Smooth muscle cell (in vitro differentiated cells): ENCODE data around the gene KAT6B. TPM values are rescaled to one million over a fixed set of nuclear protein-coding genes. Genes with fewer than 3 reads are reported as not detected.
A peak's percentile ranks its signal among the peaks of the same experiment; 100 is the strongest.

Experiments used
- DNase-seq: peaks from one replicate; lab custom pipeline; 2025; ENCODE audit not compliant: unreplicated experiment; lab: John Stamatoyannopoulos, UW
- H2AFZ ChIP-seq: fragments of 200-600 bp; sonication (generic); 2 replicates; pipeline ENCODE4 v1.6.0; 2016; ENCODE audit warnings: antibody characterized with exemption, low read depth, mild to moderate bottlenecking
- H3F3A ChIP-seq: fragments of 200-600 bp; sonication (generic); 2 replicates; pipeline ENCODE4 v1.6.0; 2017; ENCODE audit warnings: antibody characterized with exemption, low read depth
- H3K27ac ChIP-seq: fragments of 200-600 bp; sonication (generic); 2 replicates; pipeline ENCODE4 v1.5.1; 2016; ENCODE audit warnings: low read depth, mild to moderate bottlenecking
- H3K27me3 ChIP-seq: fragments of 200-600 bp; sonication (generic); 2 replicates; pipeline ENCODE4 v1.6.1; 2016; ENCODE audit warnings: low read depth, mild to moderate bottlenecking
- H3K36me3 ChIP-seq: fragments of 200-600 bp; sonication (generic); 2 replicates; pipeline ENCODE4 v1.5.1; 2016; ENCODE audit warnings: low read depth
- H3K4me1 ChIP-seq: fragments of 200-600 bp; sonication (generic); 2 replicates; pipeline ENCODE4 v1.5.1; 2016; ENCODE audit warnings: low read depth
- H3K4me2 ChIP-seq: fragments of 200-600 bp; sonication (generic); 2 replicates; pipeline ENCODE4 v1.6.0; 2016; ENCODE audit warnings: mild to moderate bottlenecking
- H3K4me3 ChIP-seq: fragments of 200-600 bp; sonication (generic); 2 replicates; pipeline ENCODE4 v1.5.1; 2016; ENCODE audit warnings: mild to moderate bottlenecking
- H3K79me2 ChIP-seq: fragments of 200-600 bp; sonication (generic); 2 replicates; pipeline ENCODE4 v1.6.0; 2016; ENCODE audit warnings: low read depth, mild to moderate bottlenecking
- H3K9ac ChIP-seq: fragments of 200-600 bp; sonication (generic); 2 replicates; pipeline ENCODE4 v1.6.0; 2016; ENCODE audit warnings: low read depth
- H3K9me3 ChIP-seq: fragments of 200-600 bp; sonication (generic); replicated peaks from 2 replicates; pipeline ENCODE4 v1.5.1; 2016; ENCODE audit warnings: low read depth
- H4K20me1 ChIP-seq: fragments of 200-600 bp; sonication (generic); 2 replicates; pipeline ENCODE4 v1.6.0; 2016; ENCODE audit warnings: low read depth
- WGBS: methylation state at CpG from one replicate; pipeline ENCODE4 v1.1.7; 2016; ENCODE audit warnings: low lambda C conversion rate; 5-methylcytosine and 5-hydroxymethylcytosine counted together
- polyA plus RNA-seq: library from polyadenylated mRNA; unstranded; fragments of >200 nt; fragmentation: Nextera tagmentation; extraction: Ambion mirVana; gene quantifications from 2 replicates; pipeline ENCODE4 v1.2.1, GENCODE V29; 2016
- total RNA-seq: library from RNA; depleted of rRNA; stranded (reverse); fragments of >200 nt; gene quantifications from 2 replicates; pipeline ENCODE4 v1.2.3, GENCODE V29; 2014
- TF ChIP-seq, protein P1 (sequence below): fragments of 200-600 bp; sonication (generic); IDR thresholded peaks from 2 replicates; pipeline ENCODE4 v1.5.1; 2017; ENCODE audit warnings: borderline replicate concordance, mild to moderate bottlenecking, antibody characterized with exemption; ENCODE audit not compliant: insufficient read depth, poor library complexity, severe bottlenecking

The KAT6B gene
- total and polyA plus RNA-seq, 2 experiments from 2014 or later = 9.0 to 19.8 TPM

DNA sequence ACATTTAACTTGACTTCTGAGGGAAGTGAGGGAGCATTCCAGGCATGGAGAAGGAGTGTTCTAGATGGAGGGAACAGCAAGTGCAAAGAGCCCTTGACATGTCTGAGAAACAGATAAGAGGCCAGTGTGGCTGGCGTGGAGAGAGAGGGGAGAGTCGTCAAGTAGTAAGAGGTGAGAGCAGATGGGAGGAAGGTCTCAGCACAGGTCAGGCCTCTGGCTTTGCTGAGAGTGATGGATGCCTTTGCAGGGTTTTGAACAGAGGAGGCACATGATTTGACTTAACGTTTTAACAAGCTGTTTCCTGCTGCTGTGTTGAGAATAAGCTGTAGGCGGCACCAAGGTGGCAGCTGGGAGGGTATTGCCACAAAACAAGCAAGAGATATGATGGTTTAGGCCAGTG lies 97.2 kb downstream of the KAT6B start:
- H3K27me3 ChIP-seq = no peaks in the 10 kb centered on the region
- TF ChIP-seq, protein P1, sequence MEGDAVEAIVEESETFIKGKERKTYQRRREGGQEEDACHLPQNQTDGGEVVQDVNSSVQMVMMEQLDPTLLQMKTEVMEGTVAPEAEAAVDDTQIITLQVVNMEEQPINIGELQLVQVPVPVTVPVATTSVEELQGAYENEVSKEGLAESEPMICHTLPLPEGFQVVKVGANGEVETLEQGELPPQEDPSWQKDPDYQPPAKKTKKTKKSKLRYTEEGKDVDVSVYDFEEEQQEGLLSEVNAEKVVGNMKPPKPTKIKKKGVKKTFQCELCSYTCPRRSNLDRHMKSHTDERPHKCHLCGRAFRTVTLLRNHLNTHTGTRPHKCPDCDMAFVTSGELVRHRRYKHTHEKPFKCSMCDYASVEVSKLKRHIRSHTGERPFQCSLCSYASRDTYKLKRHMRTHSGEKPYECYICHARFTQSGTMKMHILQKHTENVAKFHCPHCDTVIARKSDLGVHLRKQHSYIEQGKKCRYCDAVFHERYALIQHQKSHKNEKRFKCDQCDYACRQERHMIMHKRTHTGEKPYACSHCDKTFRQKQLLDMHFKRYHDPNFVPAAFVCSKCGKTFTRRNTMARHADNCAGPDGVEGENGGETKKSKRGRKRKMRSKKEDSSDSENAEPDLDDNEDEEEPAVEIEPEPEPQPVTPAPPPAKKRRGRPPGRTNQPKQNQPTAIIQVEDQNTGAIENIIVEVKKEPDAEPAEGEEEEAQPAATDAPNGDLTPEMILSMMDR = no peak
- H3K4me3 ChIP-seq = no peak overlapping the region
- WGBS = 43% methylated on average over 4 of the region's 4 CpGs
- no peak overlapping the region for H2AFZ ChIP-seq
- H4K20me1 ChIP-seq = peaks cover 62% of the 10 kb centered on the region
- H3K9ac ChIP-seq = no peak overlapping the region
- H3F3A ChIP-seq = no peaks in the 10 kb centered on the region
- no peaks in the 10 kb centered on the region for H3K9me3 ChIP-seq
- peaks cover 22% of the 10 kb centered on the region for H3K79me2 ChIP-seq
- no peaks in the 10 kb centered on the region for H3K36me3 ChIP-seq
- H3K4me1 ChIP-seq = peaks cover 38% of the 10 kb centered on the region
- no peak for DNase-seq
- H3K27ac ChIP-seq = peak overlapping the region; percentile 95
- H3K4me2 ChIP-seq = peak overlapping the region; percentile 82

DNA sequence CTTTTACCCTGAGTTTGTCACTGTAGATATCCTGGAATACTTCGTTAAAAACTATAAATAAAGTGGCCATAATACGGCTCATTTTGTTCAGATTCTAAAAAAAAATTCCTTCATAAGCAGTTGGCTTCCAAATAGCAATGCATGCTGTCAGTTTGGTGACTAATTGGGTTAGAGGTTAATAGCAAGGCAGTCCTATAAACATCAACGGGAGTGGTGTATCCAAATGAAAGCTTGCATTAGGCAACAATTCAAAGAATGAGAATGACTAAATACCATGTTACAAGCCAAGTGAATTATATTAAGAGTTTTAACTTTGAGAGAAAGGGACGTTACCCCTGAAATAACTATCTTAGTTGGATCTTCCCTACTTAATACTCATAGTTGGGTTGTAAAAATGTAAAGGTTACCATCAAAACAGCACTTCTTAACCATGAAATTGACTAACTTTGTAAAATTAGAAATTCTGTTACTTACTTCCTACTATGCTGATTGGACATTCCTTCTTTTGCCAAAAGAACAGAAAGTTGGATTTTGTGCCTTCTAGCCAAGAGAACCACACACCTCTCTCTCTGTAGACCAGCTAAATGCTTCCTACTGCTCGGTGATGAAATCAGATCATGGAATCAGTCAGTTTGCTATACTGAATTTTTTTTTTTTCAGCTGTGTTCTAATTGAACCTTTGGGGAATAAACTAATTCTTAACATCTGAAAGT lies 98.0 kb downstream of the KAT6B start:
- WGBS = 24% methylated on average over 5 of the region's 5 CpGs
- Histone ChIP-seq H3K27me3 (no peaks in the 10 kb centered on the region), H4K20me1 (peaks cover 69% of the 10 kb centered on the region), H3K4me2 (peak overlapping the region; percentile 82), H3K9me3 (no peaks in the 10 kb centered on the region), H3K79me2 (peaks cover 16% of the 10 kb centered on the region), H3K36me3 (no peaks in the 10 kb centered on the region), H3K4me3 (peak overlapping the region; percentile 24), H3K27ac (peak overlapping the region; percentile 95), H3K4me1 (peaks cover 44% of the 10 kb centered on the region), H2AFZ (no peak overlapping the region), H3F3A (no peaks in the 10 kb centered on the region), H3K9ac (peak overlapping the region; percentile 64)
- TF ChIP-seq, protein P1 = no peak
- DNase-seq = no peak

DNA sequence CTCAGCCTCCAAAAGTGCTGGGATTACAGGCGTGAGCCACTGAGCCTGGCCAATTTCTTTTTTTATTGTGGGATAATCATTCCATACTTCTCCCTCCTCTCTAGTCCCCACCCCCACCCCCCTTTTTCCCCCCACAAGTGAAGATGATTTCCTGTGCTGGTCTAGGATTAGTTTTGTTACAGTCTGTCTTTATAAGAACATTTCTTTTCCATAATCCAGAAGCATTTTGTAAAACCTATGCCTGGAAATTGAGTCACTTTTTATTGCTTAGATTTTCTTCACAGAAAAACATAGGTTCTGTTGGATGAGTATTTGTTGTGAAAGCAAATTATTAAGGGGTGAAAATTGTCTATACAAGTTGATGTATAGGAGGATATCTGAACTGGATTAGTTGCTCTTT lies 98.9 kb downstream of the KAT6B start:
- H3F3A ChIP-seq = no peaks in the 10 kb centered on the region
- peaks cover 14% of the 10 kb centered on the region for H3K79me2 ChIP-seq
- WGBS = 24% methylated on average over 1 of the region's 1 CpG
- no peak overlapping the region for H2AFZ ChIP-seq
- no peak for DNase-seq
- no peaks in the 10 kb centered on the region for H3K36me3 ChIP-seq
- no peaks in the 10 kb centered on the region for H3K27me3 ChIP-seq
- peak overlapping the region; percentile 23 for H3K4me2 ChIP-seq
- H4K20me1 ChIP-seq = peaks cover 75% of the 10 kb centered on the region
- peak overlapping the region; percentile 95 for H3K27ac ChIP-seq
- TF ChIP-seq, protein P1 = no peak
- peaks cover 44% of the 10 kb centered on the region for H3K4me1 ChIP-seq
- no peak overlapping the region for H3K4me3 ChIP-seq
- no peak overlapping the region for H3K9ac ChIP-seq
- no peaks in the 10 kb centered on the region for H3K9me3 ChIP-seq

DNA sequence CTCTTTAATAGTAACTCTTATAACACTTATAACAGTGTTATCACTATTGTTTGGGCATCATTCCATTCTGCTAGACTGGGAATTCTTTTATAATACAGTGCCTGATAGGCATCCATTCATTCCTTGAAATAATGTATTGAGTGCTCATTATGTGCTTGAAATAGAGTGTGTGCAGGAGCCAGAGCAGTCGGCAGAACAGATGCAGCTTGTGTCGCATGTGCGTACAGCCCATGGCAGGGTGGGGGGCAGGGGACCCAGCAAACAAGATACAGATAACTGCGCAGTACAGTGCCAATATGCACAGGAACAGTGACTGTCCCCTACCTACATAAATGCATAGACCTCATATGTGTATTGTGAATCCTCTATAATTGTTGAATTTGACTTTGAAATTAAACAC lies 99.3 kb downstream of the KAT6B start:
- TF ChIP-seq, protein P1 = no peak
- H3K36me3 ChIP-seq = no peaks in the 10 kb centered on the region
- H3K79me2 ChIP-seq = peaks cover 11% of the 10 kb centered on the region
- no peaks in the 10 kb centered on the region for H3K9me3 ChIP-seq
- peak overlapping the region; percentile 23 for H3K4me2 ChIP-seq
- peak overlapping the region; percentile 95 for H3K27ac ChIP-seq
- H4K20me1 ChIP-seq = peaks cover 78% of the 10 kb centered on the region
- H2AFZ ChIP-seq = no peak overlapping the region
- H3K9ac ChIP-seq = no peak overlapping the region
- H3K4me3 ChIP-seq = no peak overlapping the region
- H3K27me3 ChIP-seq = no peaks in the 10 kb centered on the region
- no peaks in the 10 kb centered on the region for H3F3A ChIP-seq
- WGBS = 75% methylated on average over 4 of the region's 4 CpGs
- no peak for DNase-seq
- peaks cover 44% of the 10 kb centered on the region for H3K4me1 ChIP-seq
